ENCODE data around the gene CYBC1. TPM values are rescaled to one million over a fixed set of nuclear protein-coding genes. Genes with fewer than 3 reads are reported as not detected.
A peak's percentile ranks its signal among the peaks of the same experiment; 100 is the strongest.

Gene CYBC1
- total and polyA plus RNA-seq, 2 donors from 2014 or later: 38.2 to 139 TPM

DNA sequence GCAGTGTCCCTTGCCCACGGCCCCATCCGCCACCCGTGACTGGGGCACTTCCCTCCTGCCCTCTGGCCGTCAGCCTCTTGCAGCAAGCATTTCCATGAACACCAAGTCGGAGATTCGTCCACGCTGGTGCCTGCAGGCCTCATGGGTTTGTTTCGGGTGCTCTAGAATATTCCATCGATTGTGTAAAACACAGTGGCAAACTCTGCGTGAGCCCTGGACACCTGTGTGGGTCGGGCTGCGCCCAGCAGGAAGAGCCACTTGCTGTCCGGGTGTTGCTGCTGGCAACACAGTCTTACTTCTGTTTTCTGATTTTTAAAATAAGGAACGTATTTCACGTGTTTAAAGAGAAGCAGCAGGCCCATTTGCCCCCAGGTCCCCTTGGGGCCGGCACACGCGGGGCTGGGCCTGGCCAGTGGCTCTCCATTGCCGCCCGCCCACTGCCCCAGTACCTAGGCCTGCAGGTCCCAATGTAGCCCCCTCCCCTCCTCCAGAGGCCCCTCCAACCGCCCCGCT, 10.0 kb downstream of the CYBC1 start:
- intact Hi-C loops (cut with DNase I): no loop called here
- Histone ChIP-seq H3K9me3 (ENCODE audit: control insufficient read depth in 2 of 3, insufficient read depth in 1 of 3, low read length in 3 of 3) (no peaks in the 10 kb centered on the region), H3K9ac (ENCODE audit: low read length in 3 of 3) (no peak overlapping the region), H3K4me3 (ENCODE audit: low read length in 3 of 3) (no peak overlapping the region), H3K36me3 (ENCODE audit: control insufficient read depth in 2 of 3, insufficient read depth in 3 of 3, low read length in 3 of 3) (peaks cover 0 to 8% (median 4%) of the 10 kb centered on the region in 3 donors), H3K27me3 (ENCODE audit: control insufficient read depth, insufficient read depth, low read length) (no peaks in the 10 kb centered on the region), H3K27ac (ENCODE audit: low read depth in 2 of 2, low read length in 2 of 2) (peak overlapping the region in 1 of 2 donors; percentile 37), H3K4me1 (ENCODE audit: control insufficient read depth in 2 of 3, insufficient read depth in 2 of 3, low read depth in 1 of 3, low read length in 3 of 3) (no peaks in the 10 kb centered on the region)
- FAIRE-seq (no peak), DNase-seq (no peak)
- TF ChIP-seq, protein P1, sequence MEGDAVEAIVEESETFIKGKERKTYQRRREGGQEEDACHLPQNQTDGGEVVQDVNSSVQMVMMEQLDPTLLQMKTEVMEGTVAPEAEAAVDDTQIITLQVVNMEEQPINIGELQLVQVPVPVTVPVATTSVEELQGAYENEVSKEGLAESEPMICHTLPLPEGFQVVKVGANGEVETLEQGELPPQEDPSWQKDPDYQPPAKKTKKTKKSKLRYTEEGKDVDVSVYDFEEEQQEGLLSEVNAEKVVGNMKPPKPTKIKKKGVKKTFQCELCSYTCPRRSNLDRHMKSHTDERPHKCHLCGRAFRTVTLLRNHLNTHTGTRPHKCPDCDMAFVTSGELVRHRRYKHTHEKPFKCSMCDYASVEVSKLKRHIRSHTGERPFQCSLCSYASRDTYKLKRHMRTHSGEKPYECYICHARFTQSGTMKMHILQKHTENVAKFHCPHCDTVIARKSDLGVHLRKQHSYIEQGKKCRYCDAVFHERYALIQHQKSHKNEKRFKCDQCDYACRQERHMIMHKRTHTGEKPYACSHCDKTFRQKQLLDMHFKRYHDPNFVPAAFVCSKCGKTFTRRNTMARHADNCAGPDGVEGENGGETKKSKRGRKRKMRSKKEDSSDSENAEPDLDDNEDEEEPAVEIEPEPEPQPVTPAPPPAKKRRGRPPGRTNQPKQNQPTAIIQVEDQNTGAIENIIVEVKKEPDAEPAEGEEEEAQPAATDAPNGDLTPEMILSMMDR (IDR thresholded peaks at IDR 0.05; ENCODE audit: borderline replicate concordance, extremely low read depth, insufficient read depth): no peak

DNA sequence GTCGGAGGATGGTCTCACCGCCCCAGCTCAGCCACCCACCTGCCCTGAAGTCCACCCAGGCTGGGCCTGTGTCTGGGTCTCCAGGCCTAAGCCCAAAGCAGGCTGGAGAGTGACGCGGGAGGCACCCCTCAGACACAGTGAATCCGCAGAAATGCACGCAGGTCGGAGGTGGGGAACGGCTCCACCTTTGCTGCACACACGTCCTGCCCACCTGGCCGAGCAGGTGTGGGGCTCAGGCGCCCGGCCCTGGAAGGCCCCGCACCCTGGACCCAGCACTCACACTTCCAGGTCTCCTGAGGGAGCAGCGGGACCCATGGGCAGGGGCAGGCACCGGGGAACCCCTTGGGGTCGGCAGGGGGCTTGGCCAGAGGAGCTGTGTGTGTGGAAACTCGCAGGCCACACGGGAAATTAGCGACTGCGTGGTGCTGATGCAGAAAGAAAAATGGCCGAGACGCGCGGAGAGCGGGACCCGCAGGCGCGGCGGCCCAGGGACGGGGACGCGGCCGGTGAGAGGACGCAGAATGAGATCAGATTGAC, 10.7 kb downstream of the CYBC1 start:
- no peak overlapping the region for H3K4me3 ChIP-seq (ENCODE audit: low read length in 3 of 3)
- H3K27me3 ChIP-seq (ENCODE audit: control insufficient read depth, insufficient read depth, low read length): no peaks in the 10 kb centered on the region
- no peak overlapping the region for H3K27ac ChIP-seq (ENCODE audit: low read depth in 2 of 2, low read length in 2 of 2)
- no peaks in the 10 kb centered on the region for H3K9me3 ChIP-seq (ENCODE audit: control insufficient read depth in 2 of 3, insufficient read depth in 1 of 3, low read length in 3 of 3)
- TF ChIP-seq, protein P1 (IDR thresholded peaks at IDR 0.05; ENCODE audit: borderline replicate concordance, extremely low read depth, insufficient read depth): no peak
- no peaks in the 10 kb centered on the region for H3K4me1 ChIP-seq (ENCODE audit: control insufficient read depth in 2 of 3, insufficient read depth in 2 of 3, low read depth in 1 of 3, low read length in 3 of 3)
- intact Hi-C loops (cut with DNase I): no loop called here
- peaks cover 0 to 8% (median 4%) of the 10 kb centered on the region in 3 donors for H3K36me3 ChIP-seq (ENCODE audit: control insufficient read depth in 2 of 3, insufficient read depth in 3 of 3, low read length in 3 of 3)
- DNase-seq (no peak), FAIRE-seq (no peak)
- H3K9ac ChIP-seq (ENCODE audit: low read length in 3 of 3): no peak overlapping the region

DNA sequence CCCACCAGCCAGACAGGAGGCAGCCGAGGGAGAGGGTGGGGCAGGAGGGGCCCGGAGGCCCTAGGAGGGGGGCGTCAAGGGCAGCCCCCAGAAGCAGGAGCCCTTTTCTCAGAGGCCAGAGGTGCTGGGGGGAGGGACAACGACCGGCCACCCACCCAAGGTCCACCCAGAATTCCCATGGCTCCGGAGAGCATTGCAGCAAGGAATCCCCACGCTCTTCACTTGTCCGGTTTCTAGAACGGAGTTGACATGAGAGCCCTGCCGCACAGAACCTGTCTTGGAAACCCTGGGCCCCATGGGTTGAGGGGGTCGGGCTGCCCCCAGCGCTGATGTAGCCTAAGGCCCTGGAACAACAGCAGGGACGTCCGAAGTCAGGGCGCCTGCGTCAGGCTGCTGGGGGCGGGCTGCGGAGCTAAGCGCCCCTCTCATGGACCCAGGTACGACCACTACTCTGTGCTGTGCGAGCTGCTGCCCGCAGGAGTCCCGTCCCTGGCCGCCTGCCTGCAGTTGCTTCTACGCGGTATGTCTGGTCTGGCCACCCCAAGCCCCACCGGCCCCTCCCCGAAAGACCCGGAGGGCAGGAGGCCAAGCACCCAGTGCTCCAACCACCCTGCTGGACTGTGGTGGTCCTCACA, 11.2 kb downstream of the CYBC1 start:
- intact Hi-C loops (cut with DNase I): no loop called here
- TF ChIP-seq, protein P1 (IDR thresholded peaks at IDR 0.05; ENCODE audit: borderline replicate concordance, extremely low read depth, insufficient read depth): no peak
- Histone ChIP-seq H3K27ac (ENCODE audit: low read depth in 2 of 2, low read length in 2 of 2) (no peak overlapping the region), H3K27me3 (ENCODE audit: control insufficient read depth, insufficient read depth, low read length) (no peaks in the 10 kb centered on the region), H3K4me1 (ENCODE audit: control insufficient read depth in 2 of 3, insufficient read depth in 2 of 3, low read depth in 1 of 3, low read length in 3 of 3) (no peaks in the 10 kb centered on the region), H3K36me3 (ENCODE audit: control insufficient read depth in 2 of 3, insufficient read depth in 3 of 3, low read length in 3 of 3) (peaks cover 0 to 8% (median 4%) of the 10 kb centered on the region in 3 donors), H3K4me3 (ENCODE audit: low read length in 3 of 3) (no peak overlapping the region), H3K9me3 (ENCODE audit: control insufficient read depth in 2 of 3, insufficient read depth in 1 of 3, low read length in 3 of 3) (no peaks in the 10 kb centered on the region), H3K9ac (ENCODE audit: low read length in 3 of 3) (no peak overlapping the region)
- no peak for FAIRE-seq
- DNase-seq: no peak

Measured in kidney (tissue), 14 donors.